Limb (tissue), 2 donors: Measurements from ENCODE around the gene STK40.

Experiments
- DNase-seq, 2 donors: peaks; one replicate each; pipeline ENCODE4 v3.0.0-alpha.2; 2016; ENCODE audit errors: extremely low spot score in 2 of 2

The STK40 gene

DNA sequence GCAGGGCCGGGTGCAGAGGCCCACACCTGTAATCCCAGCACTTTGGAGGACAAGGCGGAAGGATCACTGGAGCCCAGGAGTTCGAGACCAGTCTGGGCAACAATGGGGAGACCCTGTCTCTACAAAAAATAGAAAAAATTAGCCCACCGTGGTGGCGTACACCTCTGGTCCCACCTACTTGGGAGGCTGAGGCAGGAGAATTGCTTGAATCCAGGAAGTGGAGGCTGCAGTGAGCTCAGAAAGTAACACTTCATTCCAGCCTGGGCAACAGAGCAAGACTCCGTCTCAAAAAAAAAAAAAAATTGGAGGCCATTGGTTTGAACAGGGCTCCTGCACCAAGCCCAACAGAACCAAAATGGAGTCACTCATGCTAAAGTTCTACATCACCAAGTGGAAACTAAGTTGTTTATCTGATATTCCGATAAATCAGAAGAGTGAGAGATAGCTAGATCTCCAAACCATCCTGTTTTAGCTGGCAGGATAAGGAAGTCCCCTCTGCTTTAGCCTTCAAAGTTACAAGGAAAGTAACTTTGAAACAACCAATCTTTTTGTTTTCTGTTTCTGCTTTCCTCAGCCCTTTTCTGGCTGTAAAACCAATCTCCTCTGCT lies 12.8 kb upstream of the STK40 start:
- DNase-seq, result no peak

DNA sequence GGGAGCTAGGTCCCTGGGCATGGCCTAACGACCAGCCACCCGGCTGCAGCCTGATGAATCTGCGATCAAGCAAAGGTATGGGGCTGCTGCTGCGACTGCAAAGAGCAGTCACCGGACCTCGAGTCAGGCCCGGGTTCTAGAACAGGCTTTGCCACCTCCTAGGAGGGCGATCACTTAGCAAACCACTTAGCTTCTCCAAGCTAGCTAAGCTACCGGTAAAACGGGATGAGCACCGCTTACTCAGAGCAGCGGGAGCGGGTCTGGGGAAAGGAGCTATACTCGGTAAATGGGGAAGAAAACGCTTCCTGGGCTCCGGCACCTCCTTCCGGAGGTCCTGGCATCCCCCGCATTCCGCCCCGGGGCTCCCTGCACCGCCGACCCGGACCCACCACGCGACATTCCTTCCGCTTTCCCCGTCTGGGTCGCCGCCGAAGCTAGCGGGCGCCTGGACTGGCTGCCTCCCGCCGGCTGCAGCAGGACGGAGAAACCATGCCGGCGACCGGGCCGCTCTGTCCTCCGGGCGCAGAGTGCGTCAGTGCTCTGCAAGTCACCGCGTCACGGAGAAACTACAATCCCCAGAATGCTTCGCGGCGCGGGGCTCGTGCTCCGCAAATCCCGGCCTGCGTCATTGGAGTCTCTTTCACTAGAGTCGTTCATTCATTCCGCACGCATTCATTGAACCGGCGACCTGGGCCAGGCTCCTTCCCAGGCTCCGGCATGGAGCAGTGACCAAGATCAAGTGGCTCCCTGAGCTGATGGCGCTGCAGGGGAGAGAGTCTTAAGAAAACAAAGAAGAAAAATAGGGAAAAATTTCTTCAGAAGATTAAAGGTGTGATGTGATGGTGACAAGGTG lies 11.9 kb upstream of the STK40 start, which contains the start of gene LSM10:
LSM10 (minus strand) TSS at position 531 of the 853 bp plus-strand sequence. CDS start 3,779 bp downstream, outside the sequence.
- DNase-seq, result peak; percentile 90 to 95

DNA sequence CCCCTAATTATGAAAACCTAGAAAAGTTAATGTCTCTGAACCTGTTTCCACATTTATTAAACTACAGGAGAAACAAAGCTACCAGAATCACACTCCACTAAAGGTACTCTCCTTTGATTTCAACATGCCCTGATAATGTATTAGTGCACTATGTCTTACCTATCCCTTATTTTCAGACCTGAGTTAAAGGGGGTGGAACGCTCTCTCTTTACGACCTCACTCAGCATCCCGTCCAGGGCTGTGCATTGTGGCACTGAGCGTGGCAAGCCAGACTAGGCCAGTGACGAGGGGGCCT lies 11.3 kb upstream of the STK40 start:
- no peak for DNase-seq

DNA sequence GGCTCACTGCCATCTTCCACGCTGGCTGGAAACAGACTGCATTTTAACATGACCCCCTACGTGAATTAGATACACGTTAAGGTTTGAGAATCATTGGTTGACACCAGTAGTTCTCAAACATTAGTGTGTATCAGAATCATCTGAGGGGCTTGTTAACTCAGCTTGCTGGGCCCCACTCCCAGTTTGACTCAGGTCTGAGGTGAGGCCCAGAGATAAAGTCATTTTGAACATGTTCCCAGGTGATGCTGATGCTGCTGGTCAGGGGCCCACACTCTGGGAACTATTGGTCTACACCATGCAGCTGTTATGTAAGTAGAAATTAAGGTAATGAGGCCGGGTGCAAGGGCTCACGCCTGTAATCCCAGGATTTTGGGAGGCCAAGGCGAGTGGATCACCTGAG lies 10.6 kb upstream of the STK40 start:
- DNase-seq, result no peak

DNA sequence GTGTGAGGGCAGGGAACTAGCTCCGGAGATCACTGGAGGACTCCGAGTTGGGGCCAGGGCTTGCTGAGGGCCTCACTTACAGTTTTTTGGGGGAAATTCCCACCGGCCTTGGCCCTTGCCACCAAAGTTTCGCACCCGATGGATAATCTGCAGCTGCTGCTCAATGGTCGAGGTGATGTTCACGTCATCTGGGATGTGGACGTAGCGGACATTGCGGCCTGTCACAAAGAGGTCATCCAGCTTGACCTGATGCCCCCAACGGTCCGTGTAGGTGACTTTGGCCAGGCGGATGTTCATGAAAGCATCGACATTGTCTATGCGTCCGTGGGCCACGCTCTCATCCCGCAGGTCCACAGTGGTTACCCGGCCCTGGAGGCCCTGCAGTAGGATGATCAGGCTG lies 8.0 kb upstream of the STK40 start:
- DNase-seq, result no peak

DNA sequence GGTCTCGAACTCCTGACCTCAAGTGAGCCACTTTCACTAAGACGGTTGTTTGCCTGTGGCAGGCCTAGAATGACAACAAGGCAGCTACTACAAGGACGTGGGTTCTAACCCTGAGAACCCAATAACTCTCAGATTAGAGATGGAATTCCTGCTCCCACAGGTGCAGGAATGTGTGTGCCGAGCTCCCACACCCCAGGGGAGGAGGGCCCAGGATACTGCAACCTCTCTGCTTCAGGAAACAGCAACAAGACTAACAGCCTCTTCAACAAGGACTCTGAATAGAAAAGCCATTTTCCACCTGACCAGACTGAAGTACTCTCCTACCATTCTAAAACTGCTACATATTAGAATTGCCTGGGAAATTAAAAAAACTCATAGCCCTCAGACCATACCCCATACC lies 7.1 kb upstream of the STK40 start:
- DNase-seq, result no peak

DNA sequence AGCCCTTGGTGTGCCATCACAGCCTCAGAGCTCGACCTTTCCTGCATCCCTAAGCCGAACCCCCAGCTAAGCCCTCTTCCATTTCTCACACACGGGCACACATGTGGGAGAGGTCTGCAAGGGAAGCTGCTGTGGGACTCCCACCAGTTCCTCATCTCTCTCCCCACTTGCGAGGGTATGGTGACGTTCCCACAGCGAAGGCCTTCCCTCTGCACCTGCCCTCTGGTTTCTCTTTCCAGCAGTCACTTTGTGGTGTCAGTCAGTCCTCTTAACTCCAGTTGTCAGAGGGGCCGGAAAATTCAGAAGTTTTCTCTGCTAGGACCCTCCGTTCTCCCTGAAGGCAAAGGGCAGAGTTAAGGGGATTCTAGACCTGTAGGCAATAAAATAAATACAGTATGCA lies 5.5 kb upstream of the STK40 start:
- no peak for DNase-seq

DNA sequence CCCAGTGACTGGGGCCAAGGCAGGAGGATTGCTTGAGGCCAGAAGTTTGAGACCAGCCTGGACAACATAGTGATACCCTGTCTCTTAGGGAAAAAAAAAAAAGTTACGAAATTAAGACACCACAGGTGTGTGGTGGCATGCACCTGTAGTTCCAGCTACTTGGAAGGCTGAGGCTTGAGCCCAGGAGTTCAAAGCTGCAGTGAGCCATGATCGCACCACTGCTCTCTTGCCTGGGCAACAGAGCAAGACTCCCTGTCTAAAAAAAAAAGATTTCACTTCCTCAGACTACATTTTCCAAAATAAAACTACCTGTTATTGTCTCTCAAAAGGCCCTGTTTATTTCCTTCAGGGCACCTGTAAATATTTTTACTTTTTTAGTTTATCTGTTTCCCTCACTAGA lies 4.7 kb upstream of the STK40 start:
- DNase-seq, result no peak

DNA sequence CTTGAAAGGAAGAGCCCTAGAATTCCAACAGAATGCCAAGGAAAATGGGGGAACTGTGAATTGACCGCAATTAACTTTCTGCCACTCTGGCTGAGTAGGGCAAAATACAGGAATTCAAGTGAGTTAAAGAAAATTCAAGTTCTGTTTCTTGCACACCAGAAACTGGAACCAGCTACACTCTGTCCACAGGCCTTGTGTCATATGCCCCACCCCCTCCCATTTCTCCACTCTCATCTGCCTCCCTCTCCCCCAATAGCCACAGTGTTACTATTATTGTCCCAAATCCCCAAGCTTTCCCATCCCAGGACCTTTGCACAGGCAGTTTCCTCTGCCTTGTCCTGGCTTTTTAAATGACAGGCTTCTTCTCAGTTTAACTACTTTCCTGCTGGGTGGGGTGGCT lies 4.3 kb upstream of the STK40 start:
- DNase-seq, result no peak

DNA sequence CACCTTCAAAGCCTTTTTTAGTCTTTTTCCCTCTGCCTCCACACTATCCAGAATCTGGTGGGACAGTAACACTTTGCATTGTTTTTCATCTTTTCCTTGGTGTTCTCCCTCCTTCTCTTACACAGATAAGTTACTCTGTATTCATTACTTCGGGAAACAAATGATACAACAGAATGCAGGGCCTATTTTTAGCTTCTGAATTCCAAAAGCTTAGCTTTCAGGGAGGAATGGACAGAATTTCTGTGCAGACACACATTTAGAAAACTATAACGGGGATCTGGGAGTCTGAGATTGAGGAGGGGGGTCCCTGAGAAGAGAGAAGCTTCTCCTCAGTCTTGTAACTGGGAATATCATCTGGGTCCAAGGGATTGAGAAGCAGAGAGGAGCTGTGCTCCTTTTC lies 3.5 kb upstream of the STK40 start:
- no peak for DNase-seq

DNA sequence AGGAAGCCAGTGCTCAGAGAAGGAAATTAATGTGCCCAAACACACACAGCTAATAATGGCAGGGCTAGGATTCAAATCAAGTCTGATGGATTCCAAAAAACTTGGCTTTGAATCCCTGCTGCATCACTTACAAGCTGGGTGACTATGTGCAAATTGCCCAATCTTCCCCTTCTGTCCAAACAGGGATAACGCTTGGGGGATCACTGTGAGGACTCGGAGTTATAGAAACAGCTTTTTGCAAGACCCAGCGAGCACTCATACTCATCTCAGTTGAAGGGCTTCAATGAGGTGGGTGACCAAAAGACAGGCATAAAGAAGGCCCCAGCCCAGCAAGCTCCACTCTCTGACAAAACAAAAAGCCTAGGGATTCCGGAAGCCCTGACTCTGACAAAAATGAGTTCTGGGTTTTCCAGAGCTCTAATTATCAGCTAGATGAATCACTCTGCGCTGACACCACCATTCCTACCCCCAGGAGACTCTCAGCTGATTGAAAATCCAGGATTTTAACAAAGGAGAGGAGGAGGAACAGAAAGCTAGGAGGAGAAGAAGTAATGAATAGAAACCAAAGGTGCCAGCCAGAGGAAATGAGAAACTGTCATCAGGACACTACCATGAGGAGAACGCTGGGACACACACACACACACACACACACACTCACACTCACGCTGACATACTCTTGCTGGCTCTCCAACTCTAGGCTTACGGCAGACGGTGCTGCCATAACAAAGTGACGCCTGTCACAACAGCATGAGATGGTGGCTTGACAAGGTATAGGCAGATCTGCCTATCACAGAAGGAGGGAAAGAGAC lies 1.6 kb upstream of the STK40 start:
- DNase-seq, result no peak

DNA sequence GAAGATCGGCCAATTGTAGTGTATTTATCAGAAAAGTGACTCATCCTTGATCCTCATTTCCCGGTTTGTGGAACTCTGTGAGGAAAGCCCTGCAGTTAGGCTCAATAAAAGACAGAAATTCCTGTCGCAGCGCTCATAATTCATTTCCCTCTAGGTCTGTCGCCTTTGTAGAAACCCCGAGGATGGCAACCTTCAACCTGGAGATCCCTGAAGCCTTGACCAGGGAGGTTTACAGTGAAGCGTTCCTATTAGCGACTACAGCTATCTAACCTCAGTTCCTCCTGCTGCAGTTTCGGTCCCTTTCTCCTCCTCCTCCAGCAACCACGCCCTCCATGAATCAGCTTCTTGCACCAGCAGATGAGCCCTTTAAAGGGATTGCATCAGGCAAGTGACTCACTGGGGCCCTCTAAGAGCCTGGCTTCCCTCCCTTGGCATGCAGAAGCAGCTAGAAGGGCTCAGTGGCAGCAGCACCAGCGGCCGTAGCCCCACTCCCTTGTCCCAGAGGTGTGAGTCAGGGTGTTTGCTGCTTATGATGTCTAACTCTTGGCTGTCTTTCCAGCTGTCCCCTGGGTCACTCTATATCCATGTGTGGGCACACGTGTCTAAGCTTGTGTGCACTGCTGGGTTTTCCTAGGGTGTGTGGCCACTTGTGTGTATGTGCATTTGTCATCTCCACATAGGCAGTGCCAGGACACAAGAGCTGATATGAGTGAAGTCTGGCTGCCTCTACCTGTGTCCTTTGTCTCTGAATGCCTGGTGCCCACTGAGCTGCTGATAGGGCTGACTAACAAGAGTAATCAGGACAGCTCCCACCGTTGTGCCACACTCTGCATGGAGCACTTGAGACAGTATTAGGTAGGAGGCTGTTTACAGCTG lies 779 bp upstream of the STK40 start:
- peak; percentile 73 to 80 for DNase-seq

DNA sequence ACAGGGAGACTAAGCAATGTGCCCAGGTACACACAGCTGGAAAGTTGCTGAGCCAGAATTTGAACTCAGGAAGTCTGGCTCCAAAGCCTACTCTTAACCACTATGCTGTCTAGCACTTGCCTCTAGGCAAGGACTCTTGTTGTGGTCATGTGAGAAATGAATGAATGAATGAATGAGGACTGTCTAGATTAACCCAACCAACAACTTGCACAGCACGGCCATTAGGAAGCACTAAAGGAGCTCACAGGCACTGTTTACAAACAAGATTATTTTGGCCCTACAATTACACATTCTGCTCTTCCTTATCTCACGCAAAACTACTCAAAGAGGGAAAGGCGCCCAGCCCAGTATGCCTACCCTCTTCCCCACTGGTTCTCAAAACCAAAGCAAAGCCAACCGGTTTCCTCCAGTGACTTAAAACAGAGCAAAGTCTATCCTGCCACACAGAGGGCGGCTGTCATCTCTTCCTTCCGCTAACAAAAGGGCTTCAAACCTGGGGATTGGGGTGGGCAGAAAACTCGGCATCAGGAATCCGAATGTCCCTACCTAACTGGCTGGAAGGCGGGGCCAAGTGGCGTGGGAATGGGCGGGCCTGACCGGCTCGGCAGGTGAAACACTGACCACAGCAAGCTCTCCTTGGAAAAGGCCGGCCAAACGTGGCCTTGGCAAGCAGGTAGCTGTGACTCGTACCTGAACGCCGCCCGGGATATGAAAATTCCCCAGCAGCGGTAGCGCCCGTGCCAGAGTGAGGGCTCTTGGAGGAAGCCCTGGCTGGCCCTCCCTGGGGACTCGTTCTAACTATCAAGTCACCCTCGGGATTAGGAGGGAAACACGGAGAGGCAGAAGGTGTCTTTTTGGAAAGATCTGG lies 948 bp downstream of the STK40 start:
- DNase-seq, result peak in 1 of 2 donors; percentile 57

DNA sequence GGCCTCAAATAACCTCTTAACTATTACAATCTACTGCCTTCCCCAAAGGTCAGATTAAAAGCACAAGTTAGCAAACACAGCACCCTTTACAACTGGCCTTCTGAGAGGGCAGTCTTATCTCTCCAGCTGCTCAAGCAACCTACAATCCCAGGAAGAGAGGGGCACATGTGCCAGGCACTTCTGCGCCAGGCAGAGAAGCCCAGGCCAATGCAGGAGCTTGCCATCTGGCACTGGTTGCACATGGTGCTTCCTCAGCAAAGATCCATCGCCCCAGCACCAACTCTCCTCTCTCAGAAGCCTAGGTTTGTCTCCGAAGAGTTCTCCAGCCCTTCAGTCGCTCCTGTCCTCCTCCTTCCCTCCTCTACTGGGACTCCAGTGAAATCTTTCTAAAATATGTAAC lies 2.5 kb downstream of the STK40 start:
- no peak for DNase-seq

DNA sequence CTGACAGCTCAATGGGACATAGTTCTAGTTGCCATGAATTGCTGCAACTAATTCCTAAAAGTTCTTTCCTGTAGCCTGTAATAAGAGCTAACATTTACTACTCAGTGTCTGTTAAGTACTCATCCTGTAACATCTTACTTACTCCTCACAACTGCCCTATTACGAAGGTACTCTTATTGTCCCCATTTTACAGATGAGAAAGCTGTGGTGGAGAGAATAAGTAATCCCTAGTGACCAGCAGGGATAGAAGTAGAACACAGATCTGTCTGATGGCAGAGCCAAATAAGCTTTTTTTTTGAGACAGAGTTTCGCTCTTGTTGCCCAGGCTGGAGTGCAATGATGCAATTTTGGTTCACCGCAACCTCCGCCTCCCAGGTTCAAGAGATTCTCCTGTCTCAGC lies 3.1 kb downstream of the STK40 start:
- no peak for DNase-seq

DNA sequence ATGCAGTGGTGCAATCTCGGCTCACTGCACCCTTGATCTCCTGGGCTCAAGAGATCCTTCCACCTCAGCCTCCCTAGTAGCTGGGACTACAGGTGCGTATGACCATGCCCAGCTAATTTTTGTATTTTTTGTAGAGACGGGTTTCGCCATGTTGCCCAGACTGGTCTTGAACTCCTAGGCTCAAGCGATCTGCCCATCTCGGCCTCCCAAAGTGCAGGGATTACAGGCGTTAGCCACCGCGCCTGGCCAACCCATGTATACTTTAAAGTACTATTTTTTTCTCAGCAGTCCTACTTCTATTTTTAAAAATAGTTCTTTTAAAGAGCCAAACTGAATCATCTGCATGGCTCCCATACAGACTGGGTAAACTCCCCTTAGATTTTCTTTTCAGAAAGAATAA lies 3.5 kb downstream of the STK40 start:
- no peak for DNase-seq

DNA sequence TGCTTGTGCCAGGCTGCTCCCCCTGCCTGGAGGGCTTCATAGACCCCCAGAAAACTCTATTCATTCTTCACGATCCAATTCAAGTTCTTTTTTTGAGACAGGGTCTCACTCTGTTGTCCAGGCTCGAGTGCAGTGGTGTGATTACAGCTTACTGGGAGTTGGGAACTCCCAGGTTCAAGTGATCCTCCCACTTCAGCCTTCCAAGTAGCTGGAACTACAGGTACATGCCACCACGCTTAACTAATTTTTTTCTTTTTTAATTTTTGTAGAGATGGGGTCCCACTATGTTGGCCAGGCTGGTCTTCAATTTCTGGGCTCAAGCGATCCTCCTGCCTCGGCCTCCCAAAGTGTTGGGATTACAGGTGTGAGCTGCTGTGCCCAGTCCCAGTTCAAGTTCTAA lies 4.3 kb downstream of the STK40 start:
- no peak for DNase-seq

DNA sequence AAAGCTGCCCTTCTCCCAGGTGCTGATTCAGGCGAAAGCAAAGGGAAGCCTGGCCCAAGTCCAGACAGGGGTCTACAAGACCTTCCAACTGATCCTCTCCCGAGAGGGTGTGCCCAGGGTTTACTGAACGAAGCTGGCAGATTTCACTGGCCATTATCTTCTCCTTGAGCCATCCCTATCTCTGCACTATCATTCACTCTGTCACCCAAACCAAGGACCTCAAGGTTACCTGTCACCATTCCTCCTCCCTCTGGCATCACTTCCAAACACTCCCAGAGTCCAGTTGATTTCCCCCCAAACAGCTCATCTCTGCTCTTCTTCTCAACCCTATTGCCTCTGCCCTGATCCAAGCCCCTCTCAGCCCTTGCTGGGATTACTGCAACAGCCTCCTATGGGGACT lies 4.9 kb downstream of the STK40 start:
- no peak for DNase-seq

DNA sequence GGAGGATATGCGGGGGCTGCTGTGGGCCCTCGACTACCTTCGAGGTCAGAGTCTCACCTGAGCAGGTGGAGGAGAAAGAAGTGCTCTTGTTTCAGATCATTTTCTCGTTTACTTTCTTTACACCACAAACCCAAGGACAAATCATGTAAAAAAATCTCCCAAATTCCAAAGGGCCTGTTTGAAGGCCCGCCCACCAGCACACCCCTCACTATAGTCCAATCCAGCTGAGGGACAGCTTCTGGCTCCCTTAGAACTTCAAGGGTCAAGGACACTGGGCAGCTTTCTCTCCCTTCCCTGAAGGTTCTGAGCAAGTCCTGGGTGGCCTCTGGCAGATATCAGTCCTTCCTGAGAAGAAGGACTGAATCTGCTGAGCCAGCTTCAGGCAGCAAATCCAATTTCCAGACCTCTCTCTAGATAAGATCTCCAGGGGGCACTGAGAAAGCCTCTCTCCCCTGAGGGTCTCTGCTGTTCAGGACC lies 5.5 kb downstream of the STK40 start:
- DNase-seq, result no peak

DNA sequence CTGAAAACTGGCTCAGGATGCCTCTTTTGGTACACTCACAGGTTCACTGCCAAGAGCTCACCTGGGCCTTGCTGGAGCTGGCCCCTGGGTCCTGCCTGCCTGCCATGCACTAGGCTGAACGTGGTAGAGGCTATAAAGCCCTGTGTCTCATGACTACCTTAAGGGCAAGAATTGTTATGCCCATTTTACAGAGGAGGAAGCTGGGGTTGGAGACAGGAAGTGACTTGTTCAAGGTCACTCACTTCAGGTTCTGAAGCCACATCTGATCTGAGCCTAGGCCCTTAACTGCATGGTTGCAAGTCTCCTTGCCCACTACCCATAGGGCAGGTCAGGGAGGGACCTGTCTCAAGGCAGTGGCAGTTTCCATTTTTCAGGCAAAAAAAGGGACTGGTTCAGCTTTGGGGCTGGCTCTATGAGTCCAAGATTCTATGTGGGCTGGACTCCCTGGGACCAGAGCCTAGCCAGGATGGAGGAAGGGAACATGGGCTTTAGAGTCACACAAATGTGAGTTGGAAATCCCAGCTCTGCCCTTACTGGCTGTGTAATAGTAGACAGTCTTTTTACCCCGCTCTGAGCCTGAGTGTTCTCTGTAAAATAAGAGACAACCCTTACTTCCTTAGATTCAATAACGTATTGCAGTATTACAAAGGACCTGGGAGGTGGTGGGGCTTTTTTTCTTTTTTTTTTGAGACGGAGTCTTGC lies 7.8 kb downstream of the STK40 start:
- DNase-seq, result no peak
